ENCODE results near the gene CD38.
"Not testable (repeated sequence)": the region's sequence is repeated elsewhere in the genome, so short reads cannot be mapped to it uniquely, and the experiment has no call there.

Gene CD38

DNA sequence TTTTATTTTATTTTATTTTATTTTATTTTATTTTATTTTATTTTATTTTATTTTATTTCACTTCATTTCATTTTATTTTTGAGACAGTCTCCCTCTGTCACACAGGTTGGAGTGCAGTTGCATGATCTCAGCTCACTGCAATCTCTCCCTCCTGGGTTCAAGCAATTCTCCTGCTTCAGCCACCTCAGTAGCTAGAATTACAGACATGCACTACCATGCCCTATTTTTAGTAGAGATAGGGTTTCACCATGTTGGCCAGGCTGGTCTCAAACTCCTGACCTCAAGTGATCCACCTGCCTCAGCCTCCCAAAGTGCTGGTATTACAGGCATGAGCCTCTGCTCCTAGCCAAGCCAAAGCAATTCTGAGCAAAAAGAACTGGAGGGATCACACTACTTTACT, 24.4 kb downstream of the CD38 start:
- DNase-seq: not testable (repeated sequence)

DNA sequence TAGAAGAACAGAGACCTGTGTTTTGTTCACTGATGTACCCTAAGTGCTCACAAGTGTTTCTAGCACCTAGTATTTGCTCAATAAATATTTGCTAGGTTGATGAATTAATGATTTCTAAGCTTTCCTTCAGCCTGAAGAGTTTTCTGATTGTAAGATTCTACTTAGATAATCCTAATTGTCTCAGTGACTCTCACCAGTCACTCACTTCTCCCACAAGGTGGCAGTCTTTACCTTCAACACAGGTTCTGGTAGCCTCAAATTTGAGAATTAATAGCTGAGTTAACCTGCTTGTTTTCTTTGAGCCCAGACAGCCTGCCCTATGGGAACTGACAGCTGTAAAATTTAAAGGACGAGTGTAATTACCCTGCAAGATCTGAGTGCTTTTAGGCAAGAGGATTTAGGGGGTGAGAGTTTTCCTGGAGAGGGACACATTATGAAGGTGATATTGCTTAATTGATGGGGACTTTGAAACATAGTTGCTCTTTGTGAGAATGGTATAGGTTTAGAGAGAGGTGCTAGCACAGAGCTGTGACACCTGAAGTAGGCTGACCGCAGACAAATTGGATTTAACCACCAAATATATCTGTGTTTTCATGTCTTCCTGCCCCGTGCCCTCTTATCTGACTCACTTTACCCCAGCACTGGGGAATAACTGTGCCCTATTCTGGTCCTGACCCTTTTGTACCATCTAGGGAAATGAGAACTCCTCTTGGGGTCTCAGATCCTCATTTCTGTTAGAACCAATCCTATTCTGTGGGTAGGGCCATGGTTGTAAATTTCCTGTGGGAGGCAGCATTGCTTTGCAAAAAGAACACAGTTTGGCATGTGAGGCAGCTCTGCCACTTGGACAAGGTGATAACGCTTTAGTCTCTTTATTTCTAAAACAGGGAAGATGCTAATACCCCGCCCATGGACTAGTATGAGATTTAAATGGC, 27.7 kb downstream of the CD38 start:
- no peak for DNase-seq

DNA sequence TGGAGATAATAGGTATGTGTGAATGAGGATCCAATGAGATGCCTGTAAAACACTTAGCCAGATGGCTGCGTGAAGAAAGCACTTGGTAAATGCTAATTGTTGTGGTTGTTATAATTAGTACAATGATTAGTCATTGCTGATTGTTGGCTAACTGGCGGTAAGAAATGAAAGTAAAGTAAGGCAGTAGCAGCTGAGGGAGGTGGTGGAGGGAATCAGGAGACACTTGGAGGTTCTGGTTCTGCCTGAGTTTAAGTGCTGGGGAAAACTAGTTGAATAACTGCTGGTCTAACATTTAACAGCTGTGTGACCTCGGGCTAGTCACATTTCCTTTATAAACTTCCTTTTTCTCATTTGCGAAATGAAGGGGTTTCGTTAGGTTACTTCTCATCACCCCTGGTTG, 30.9 kb downstream of the CD38 start:
- DNase-seq: no peak

DNA sequence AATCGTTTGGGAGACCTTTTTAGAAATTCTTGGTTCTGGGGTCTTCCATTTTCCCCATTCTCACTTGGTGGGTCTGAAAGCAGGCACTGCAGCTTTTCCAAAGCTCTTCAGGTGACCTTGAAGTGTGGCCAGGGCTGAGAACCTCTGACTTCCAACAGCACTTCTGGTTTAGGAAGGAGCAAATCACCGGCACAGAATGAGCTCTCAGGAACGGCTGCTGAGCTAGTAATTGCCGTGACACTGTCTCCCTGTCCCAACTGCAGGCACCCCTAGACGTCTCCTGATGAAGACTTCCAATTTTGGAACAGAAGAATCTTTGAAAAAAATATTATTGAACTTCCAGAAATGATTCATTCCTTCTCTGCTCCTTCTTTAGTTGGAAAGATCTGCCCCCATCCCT, 31.3 kb downstream of the CD38 start:
- DNase-seq: no peak

DNA sequence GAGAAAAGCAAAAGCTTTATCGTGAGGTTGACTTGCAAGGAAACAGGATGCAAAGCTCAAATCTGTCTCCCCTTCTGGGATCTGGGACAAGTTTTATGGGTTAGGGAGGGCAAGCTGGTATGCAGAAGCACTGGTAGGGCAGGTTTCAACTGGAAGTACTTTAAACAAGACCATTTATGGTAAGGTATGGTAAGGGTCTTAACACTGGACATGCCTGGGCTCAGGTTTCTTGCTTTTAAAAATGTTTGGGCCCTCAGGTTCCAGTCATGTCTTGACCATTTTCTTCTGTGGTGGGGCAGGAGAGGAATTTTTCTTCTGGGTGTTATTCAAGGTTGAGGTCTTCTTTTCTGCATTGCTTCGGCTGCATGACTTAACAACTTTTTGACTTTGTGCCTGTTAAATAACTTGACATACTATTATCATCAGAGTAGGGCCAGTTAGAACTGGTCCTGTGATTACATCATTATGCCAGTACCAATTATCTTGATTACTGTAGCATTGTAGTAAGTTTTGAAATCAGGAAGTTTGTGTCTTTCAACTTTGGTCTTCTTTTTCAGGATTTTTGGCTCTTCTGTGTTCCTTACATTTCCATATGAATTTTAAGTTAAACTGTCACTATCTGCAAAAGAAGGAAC, 33.7 kb downstream of the CD38 start:
- DNase-seq: no peak

DNA sequence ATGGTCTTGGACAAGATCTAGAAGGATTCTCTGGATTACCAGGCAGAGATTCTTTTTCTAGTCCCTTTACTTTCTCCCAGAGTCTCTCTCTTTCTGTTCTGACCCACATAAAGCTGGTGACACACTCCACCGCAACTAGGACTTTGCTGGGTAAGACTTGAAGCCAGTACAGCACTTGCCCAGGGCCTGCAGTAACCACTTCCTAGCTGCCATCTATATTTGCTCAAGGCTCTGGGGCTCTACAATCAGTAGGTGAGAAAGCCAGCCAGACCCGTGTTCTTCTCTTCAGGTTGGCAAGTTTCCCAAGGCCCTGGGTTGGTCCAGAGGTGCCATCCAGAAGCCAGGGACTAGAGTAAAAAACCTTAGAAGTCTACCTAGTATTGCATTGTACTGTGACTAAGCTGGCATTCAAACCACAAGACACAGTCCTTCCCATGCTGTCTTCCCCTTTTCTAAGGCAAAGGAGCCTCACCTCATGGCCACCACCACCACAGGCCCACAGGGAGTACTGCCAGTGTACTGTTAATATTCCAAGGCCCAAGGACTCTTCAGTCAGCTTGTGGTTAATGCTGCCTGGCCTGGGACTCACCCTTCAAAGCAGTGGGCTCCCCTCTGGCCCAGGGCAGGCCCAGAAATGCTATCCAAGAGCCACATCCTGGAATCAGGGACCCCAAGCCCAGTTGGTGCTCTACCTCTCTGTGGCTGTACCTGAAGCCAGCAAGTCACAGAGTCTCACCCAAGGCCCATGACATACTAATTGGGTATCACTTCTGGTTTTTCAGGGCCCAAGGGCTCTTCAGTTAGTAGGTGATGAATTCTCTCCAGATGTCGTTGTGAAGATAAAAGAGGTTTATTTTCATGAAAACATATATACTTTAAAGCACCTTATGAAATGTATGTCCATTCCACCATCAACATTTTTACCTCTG, 54.7 kb downstream of the CD38 start:
- no peak for DNase-seq

DNA sequence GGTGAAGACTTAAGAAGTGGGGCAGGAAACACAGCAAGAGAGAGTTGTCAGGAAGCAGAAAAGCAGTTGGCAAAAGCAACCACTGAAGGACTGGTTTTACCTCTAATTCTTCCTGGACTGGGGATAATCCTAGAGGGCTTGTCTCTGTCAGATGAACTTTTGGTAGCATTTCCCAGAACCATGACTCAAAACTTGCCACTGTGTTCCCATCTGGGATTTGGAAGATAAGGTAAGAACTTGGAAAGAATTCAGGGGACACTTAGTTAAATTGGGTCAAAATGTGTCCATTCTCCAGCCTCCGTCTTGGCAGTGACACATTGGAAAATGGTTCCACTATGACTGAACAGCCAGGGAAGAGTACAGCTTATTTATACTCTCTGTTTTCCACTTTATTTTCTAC, 55.7 kb downstream of the CD38 start:
- no peak for DNase-seq

DNA sequence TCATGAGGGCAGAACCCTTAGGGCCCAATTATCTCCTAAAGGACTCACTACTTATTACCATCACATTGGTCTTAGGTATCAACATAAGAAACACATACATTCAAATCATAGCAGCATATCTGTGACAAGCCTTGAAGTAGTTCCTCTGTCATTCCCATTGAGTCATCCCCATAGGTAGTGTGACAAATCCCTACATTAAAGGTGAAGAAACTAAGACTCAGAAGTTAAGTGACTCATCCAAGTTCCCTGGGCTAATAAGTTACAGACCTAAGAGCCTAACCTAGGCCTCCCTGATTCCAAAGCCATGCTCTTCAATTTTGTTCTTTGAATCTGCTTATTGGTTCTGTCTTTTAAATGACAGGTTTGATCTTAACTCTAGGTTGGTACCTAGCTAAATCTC, 58.2 kb downstream of the CD38 start:
- DNase-seq: no peak

DNA sequence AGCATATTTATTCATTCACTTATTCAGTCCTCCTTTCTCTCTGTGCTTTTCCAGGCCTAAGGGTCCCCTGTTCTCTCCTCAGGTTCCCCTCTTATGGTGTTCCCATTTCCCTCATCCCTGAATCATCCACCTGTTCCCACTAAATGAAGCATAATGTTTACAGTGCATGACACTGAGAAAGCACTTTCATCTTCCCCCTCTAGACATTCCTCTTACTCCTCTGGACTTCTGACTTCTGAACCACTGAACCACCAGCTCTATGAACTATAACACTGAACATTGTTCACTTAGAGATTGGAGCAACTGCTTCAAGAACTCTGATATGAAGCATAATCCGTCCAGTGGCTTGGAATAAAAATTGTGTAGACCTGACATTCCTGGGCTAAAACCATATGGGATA, 59.5 kb downstream of the CD38 start:
- DNase-seq: no peak

DNA sequence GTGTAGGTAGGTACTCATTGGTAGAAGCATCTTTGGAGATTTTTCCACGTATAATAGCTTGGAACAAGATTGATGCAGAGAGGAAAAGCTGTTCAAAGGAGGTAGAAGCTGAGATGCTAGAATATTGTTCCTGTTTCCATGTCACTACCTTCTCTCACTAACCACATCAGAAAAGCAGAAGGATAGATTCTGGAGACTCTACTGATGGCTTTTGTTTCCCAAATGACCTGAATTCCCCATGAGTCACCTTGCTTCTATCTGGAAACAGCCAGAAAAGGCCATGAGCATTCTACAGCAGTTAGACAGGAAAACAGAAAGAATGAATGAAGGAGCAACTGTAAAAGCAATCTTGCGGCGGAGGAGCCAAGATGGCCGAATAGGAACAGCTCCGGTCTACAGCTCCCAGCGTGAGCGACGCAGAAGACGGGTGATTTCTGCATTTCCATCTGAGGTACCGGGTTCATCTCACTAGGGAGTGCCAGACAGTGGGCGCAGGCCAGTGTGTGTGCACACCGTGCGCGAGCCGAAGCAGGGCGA, 63.1 kb downstream of the CD38 start:
- not testable (repeated sequence) for DNase-seq

DNA sequence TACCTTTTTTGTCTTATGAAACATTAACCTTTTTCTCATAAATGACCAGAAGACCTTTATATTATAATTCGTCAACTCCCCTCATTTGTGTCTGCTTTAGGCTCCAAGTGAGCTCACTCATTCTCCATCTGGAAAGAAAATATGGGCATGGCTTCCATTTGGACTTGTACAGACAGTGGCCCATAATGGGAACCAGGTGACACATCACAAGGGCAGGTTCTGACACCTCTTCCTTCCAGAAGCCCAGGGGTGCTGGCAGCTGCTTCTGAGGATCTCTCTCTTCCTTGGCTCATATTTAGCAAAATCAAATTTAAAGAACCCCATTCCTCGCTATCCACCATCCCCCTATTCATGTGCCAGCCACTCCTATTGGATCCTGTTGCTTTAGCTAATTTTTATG, 69.6 kb downstream of the CD38 start:
- DNase-seq: no peak

DNA sequence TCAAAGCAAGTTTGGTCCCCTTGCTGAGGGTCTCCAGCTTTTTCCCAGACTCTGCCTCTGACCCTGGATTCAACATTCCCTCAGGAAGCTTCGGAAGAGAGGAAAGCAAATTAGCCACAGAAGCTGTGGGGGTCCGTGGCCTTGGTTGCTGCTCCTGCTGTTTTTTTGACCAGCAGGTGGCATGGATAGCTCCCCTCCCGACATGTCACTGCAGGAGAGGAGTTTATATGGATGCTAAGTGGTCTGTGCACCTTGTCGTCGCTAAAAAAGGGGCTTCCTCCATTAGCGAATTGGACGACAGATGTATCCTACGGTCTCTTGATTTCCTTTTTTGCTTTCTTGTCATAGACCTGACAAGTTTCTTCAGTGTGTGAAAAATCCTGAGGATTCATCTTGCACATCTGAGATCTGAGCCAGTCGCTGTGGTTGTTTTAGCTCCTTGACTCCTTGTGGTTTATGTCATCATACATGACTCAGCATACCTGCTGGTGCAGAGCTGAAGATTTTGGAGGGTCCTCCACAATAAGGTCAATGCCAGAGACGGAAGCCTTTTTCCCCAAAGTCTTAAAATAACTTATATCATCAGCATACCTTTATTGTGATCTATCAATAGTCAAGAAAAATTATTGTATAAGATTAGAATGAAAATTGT, 70.2 kb downstream of the CD38 start:
- DNase-seq: no peak

DNA sequence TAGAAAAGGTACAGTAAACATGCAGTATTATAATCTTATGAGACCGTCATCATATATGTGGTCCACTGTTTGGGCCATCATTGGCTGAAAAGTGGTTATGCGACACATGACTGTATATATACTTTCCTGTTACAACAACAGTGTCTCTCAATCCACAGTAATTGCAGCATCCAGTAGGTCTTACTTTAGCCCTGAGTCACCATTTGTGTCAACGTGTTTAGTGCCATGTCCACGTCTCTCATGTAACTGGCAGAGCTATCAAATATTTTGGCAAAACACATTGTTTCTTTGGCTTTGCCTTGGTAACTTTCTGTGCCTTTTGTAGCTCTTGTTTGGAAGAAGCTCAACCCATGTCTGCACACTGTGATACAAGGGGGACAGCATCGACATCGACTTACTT, 73.8 kb downstream of the CD38 start:
- no peak for DNase-seq

DNA sequence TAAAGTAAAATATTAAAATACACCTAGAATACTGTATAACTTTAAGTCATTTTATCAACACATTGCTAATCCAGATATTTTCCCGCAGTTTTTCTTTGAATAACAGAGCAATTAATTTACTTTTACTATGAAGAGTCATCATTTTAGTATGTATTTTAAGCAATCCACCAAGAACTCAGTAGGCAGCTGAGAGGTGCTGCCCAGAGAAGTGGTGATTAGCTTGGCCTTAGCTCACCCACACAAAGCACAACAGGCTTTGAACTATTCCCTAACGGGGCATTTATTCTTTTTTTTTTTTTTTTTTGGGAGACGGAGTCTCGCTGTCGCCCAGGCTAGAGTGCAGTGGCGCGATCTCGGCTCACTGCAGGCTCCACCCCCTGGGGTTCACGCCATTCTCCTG, 74.4 kb downstream of the CD38 start:
- DNase-seq: no peak

DNA sequence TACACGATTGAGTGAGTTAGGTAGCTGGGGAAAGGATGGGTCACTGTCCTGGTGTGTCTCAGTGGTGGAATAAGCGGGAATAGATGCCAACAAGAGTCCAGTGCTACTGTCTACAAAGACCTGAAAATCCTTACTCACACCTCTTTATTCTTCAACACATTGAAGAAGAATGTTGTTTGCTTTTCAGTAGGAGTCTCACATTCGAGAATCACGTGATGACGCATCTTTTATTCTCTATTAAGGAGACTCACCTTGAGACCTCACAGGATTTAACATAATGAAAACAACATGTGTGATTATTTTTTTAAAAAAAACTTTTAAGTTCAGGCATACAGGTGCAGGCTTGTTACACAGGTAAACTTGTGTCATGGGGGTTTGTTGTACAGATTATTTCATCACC, 75.2 kb downstream of the CD38 start:
- DNase-seq: no peak

DNA sequence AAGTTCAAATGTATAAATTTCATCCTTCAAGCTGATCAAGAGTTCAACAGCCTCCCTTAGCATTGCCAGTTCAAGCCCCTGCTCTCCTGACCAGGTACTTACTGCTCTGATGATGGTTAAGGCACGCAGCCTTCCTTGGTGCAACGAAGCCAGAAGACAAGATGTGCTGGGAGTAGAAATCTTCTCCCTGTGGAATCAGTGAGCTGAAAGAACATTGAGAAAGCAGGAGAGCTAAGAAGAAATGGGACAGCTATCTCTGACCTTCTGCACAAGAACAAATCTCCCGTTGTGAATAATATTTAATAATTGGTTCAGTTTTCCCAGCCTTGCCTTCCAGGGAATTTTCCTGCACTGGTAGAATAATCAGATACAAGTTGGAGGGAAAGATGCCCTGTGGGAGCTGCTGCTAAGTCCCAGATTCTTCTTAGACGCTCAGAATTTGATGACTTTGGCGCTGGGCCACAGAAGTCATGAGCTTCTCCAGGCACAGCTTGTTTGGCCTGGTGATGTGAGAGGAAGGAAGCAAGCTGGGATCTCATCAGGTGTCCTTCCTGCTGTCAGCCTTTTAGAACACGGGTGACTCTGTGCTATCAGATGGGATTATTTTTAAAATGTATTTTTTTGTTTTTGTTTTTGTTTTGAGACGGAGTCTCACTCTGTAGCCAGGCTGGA, 77.8 kb downstream of the CD38 start:
- no peak for DNase-seq

DNA sequence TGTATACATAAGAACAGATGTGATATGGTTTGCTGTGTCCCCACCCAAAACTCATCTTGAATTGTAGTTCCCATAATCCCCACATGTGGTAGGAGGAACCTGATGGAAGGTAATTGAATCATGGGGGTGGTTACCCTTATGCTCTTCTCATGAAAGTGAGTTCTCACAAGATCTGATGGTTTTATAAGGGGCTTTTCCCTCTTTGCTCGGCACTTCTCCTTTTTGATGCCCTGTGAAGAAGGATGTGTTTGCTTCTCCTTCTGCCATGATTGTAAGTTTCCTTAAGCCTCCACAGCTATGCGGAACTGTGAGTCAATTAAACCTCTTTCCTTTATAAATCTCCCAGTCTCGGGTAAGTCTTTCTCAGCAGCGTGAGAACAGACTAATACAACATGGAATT, 83.1 kb downstream of the CD38 start:
- DNase-seq: not testable (repeated sequence)

DNA sequence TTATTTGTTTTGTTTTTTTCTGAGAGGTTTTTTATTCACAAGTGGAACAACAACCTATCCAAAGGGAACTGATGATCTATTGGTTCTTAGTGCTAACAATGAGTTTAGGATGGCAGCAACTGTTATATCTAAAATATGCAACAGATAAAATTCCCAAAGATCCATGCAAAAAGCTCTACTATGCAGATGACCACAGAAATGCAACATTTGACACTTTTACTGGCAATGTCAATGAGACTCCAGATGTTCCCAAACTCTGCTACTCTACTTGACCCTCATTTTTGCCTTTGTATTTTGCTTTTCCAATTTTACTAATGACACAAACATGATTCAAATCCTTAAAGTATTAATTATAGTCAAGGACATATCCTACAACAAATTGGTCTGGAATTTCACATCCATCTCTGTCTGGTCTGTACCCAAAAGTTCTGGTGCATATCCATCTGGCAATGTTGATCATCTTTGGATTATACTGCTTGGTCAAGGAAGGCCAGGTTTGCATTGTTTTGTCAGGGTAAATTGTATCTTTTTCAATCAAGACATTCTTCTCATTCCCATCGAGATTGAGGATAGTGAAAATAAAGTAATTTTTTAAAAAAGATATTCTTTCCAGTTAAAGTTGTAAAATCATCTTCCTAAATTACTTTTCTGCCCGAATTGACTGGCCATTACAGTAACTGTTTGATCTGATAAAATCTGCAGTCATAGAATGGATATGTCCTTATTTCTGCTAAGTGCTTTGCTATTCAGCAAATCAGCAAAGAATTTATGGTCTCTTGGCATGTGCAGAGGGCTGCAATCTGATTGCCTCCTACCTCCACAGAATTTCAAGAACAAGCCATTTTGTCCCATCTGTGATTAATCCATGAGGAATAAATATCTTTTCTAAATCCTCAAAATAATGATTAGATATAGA, 86.8 kb downstream of the CD38 start:
- no peak for DNase-seq

DNA sequence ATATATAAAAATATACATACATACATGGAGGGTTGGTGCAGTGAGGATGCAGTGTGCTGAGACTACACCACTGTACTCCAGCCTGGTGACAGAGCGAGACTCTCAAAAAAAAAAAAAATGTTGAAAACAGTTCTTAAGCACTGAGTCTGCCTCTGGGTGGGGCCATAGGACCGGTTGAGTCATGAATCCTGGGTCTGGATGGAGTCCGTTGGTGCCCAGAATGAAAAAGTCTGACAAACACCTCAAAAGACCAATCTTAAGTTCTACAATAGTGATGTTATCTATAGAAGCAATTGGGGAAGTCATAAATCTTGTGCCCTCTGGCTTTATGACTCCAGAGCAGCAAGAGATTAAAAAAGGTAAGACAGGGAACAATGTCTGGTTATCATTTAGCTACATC, 90.0 kb downstream of the CD38 start:
- DNase-seq: no peak

DNA sequence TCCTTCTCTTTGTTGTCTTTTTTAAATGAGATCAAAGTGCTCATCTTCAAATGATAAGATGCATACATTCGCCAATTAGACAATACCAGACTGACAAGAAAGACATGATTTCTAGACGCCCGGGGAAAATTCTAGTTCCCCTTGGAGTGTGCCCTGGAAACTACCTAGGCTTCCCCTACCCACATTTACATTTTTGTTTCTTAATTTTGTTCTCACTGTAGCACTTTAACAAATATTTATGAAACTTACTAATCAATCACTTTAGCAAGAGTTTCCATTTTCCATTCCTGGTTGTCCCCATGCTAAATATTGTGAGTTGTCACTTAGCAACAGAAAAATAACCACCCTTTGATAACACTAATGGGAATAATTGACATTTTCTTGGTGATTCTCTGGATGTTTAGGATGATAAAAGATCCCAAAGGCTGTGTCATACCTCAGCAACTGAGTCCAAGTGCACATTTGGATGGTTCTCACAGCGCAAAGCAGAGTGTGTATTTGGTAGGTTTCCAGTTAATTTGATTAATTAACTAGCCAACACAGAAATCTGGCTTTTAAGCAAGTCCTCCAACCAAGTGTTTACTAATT, 90.8 kb downstream of the CD38 start:
- no peak for DNase-seq

DNA sequence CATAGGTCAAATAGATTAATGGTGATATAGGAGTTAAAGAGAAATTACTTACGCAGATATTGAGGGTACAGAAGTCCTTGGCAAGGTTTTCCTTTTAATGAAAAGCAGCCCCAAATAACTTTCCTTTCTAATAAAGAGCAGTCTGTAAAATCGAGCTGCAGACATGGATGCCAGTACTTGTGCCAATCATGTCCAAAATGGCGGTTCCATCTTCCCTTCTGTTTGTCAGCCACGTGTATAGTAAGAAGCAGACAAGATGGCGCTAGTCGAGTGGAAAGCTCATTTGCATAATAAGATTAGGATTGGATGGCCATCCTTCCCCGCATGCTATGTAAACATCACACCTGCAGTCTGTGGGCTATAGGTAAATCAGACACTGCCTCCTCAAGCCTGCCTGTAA, 92.0 kb downstream of the CD38 start:
- no peak for DNase-seq
